NCI-H1092 (cell line): ENCODE results near the gene NDUFAF5.

Source experiments
- DNase-seq: peaks from one replicate; lab custom pipeline; 2025; lab: John Stamatoyannopoulos, UW

The NDUFAF5 gene

DNA sequence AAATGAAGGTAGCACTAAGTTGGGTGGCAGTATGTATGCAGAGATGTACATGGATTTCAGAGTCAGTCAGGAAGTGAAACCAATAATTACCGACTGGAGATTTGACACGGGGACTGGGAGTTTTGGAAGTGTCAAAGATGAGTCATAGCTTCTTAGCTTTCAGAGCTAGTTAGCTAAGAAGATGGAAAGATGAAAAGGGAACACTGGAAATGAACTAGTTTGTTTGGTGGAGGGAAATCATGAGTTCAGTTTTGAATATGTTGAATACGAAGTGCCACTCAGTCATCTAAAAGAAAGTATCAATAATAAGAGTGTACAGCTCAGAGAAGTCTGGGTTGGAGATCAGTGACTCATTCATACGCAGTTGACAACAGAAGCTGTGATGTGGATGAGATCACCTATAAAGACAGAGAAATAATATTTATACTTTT lies 7.6 kb upstream of the NDUFAF5 start:
- no peak for DNase-seq

DNA sequence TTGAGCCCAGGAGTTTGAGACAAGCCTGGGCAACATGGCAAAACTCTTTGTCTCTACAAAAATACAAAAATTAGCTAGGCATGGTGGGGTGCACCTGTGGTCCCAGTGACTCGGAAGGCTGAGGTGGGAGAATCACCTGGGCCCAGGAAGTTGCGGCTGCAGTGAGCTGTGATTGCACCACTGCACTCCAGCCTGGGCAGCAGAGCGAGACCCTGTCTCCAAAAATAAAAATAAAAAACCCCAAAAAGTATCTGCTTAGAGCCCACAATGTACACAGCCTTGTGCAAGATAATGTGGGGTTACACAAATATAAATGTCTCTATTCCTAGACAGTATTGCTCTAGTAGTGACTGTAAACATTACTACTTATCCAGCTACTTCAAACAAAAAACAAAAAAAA lies 6.0 kb upstream of the NDUFAF5 start:
- DNase-seq = no peak

DNA sequence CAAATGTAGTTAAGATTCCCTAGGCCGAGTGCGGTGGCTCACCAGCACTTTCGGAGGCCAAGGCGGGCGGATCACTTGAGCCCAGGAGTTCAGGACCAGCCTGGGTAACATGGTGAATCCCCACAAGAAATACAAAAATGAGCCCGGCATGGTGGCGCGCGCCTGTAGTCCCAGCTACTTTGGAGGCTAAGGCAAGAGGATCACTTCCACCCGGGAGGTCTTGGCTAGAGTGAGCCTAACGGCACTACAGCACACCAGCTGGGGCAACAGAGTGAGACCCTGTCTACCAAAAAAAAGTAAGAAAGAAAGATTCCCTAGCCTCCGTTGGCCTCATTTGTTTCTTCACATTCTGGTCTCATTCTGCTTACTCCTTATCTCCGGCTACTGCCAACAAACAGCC lies 1.3 kb upstream of the NDUFAF5 start:
- no peak for DNase-seq

GRCh38 chr20:13784271-13784892 lies 446 bp upstream of the NDUFAF5 start:
- DNase-seq = no peak

- DNase-seq = no peak
These were observed 1.5 kb downstream of the NDUFAF5 start for GRCh38 chr20:13786143-13786828.

DNA sequence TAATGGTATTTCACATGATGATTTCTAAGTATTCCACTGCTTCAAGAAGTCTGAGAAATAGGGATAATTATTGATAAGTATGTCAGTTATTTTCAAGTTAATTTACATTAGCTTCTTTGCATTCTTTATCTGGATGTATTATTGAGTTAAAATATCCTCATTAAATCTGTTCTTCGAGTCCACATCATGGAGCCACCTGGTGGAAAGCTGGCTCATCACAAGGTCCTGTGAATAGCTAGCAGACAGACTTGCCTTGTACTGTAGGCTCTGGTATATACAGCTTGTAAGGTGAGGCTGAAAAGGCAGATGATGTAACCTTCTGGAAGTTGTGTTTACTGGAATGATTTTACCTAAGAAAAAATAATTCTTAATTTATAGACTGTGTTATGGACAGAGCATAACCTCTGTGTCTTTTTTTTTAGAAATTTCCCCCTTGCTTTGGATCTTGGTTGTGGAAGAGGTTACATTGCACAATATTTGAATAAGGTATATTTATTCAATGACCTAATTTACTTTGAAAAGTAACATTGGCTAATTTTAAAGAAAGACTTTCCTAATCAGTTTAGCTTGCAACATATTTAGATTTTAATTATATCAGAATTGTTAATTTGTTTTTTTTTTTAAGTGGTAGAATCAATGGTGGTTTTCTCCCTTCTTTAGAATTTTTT lies 3.5 kb downstream of the NDUFAF5 start:
- peak; percentile 10 for DNase-seq

GRCh38 chr20:13790708-13791107 lies 5.9 kb downstream of the NDUFAF5 start:
- no peak for DNase-seq

- no peak for DNase-seq
These were observed 7.0 kb downstream of the NDUFAF5 start for GRCh38 chr20:13791540-13792459.

DNA sequence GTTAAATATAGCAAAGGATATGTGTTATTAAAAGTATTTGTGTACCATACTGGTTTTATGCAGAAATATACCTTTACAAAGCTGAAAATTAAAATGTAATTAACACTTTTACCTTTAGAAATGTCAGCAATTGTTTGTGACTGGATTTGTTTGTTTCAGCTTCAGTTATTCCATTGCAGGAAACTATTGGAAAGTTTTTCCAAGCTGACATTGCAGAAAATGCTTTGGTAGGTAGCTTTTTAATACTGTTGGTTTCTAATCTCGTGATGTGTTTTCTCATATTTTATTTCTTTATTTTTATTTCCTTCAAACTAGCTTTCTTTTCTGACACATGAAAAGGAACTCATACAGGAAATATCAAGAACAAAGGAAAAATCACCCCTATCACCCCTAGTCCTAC lies 8.2 kb downstream of the NDUFAF5 start:
- no peak for DNase-seq

- no peak for DNase-seq
These were observed 9.8 kb downstream of the NDUFAF5 start for GRCh38 chr20:13794667-13795066.

DNA sequence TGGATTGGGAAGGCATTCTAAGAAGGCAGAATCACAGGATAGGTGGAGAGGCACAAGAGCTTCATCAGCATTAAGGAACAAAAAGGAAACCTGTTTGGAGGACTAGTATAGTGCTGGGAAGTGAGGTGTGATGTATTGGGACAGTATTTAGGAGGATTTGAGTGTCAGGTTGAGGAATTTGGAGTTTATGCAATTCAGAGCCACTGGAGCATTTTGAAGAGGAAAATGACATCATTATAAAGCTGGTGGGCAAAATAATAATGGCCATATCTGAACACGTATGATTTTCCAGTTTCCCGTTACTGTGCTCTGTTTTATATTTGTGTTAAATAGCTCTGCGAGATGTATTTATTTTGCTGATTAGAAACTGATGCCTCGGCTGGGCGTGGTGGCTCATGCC lies 14.2 kb downstream of the NDUFAF5 start:
- no peak for DNase-seq

- DNase-seq = no peak
These were observed 15.1 kb downstream of the NDUFAF5 start for GRCh38 chr20:13799974-13800373.

GRCh38 chr20:13800728-13801134 lies 15.9 kb downstream of the NDUFAF5 start:
- DNase-seq = peak; percentile 92

GRCh38 chr20:13809373-13809772 lies 24.5 kb downstream of the NDUFAF5 start:
- DNase-seq = no peak

GRCh38 chr20:13809855-13810254 lies 25.0 kb downstream of the NDUFAF5 start:
- no peak for DNase-seq

GRCh38 chr20:13810446-13810845 lies 25.6 kb downstream of the NDUFAF5 start:
- no peak for DNase-seq

DNA sequence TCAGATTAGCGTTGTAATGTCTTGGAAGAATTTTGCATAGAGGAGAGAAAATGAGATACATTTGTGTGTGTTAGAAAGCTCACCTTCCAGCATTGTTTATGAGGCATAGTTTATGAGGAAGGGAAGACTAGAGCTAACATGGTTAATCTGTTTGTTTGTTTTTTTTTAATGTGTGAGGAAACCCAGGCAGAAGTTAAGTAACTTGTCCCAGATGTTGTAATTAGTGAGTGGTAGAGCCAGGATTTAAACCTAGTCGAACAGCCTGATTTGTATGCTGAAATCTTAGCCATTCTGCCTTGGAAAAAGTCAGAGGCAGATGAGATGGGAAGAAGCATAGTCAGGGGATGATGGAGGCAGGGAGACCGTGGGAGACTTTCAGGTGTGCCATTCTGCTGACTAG lies 29.1 kb downstream of the NDUFAF5 start:
- DNase-seq = no peak

DNA sequence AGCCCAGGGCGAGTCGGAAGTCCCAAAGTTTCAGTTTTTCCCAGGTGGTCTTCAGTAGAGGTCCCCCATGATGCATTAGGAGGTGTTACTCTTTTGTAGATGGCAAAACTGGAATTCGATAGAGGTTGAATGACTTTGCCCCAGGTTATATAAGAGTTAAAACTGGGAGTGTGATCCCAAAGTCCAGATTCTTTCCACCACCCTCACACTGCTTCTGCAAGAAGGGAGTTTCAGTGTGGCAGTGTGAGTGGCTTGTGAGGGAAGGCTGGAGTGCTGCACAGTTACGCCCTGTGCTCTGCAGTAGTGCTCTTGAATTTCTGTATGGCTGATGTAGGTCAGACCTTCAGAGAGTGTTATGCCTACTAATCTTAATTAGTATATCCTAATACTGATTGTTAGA lies 29.8 kb downstream of the NDUFAF5 start:
- no peak for DNase-seq

DNA sequence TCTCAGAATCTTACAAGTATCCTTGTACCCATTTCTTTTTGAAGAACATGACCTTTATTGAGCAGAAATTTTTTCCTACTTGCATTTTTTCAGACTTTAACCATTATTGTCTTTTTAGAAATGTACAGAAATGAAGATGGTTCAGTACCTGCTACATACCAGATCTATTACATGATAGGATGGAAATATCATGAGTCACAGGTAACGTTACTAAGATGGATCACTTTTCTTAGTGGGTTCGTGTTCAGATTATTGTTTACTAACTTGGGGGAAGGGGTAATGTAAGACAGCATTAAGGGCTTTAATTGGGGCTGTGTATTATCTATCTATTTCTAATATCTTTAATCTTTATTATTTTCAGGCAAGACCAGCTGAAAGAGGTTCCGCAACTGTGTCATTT lies 31.9 kb downstream of the NDUFAF5 start:
- DNase-seq = no peak

GRCh38 chr20:13817342-13817741 lies 32.5 kb downstream of the NDUFAF5 start:
- DNase-seq = no peak

DNA sequence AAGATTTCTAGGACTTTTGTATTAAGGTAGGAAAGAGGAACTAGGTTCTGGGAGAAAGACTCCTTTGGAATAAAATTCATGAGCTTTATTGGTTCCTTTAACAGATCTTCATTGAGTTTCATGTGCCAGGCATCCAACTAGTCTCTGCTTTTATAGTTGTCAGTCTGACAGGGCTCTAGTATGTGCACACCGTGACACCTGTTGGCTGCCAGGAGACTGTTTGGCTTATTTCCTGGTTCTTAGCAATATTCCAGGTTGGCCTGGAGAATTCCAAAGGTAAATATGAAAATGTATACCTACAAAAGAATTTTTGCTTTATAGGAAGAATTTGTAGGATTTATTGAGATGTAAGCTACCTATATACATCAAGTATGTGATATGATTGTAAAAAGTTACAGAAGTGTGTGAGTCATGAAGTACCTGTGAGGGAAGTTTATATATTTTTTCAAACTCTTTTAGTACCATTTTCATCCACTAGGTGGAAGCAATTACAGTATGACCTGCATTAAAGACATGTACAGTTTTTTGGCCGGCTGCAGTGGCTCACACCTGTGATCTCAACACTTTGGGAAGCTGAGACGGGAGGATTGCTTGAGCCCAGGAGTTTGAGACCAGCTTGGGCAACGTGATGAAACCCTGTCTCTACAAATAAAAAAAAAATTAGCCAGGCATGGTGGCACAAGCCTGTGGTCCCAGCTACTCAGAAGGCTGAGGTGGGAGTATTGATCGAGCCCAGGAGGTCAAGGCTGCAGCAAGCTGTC lies 35.2 kb downstream of the NDUFAF5 start:
- DNase-seq = peak; percentile 47

GRCh38 chr20:13821876-13822275 lies 37.0 kb downstream of the NDUFAF5 start:
- no peak for DNase-seq
